ENCODE measurements around the gene MPZ. TPM values are rescaled to one million over a fixed set of nuclear protein-coding genes. Genes with fewer than 3 reads are reported as not detected.

MPZ gene
- total and polyA plus RNA-seq, 9 donors = 6.5 to 38.1 (median 14.8) TPM

DNA sequence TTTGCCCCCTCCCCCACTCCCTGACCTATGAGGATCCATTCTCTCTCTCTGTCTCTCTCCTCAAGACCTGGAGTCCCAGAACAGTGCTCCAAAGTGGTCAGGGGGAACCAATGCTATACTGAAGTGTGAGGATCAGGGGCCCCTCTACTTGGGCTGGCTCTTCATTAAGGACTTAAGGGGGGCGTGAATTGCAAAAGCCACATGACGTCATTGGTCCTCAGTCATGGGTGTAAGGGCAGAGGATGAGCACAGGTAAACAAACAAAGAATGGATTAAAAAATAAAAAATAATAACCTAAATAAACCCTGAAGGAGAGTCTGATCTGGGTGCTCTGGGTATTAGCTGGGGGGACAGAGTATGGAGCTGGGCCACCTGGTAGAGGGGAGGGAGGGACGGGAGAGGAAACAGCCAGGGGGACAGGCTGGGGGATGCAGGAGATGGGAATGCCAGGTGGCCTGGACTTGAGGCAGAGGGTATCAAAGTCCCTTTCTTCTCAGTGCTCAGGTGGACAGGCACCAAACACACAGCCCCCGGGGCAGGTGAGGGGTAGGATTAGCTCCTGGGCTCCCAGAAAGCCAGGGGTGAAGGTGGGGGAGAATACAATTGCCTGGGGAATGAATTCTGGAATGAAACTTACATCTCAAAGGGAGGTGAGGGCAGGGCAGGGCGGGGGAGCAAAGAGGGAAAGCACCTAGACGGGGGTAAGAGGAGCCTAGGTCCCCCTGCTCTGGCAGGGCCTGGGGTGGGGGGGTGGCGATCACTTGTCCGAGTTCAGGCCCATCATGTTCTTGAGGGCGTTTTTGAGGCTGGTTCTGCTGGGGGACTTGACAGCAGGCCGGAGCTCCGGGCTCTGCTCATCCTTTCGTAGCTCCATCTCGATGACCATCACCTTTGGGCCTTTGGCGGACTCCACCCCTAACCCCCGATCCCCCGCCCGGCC is 4.6 kb downstream of the MPZ start:
- WGBS (ENCODE audit: insufficient coverage) = 5% methylated on average over 12 of the region's 17 CpGs
- Histone ChIP-seq H3K27me3 (ENCODE audit: control insufficient read depth, insufficient read depth, low read length) (peaks cover 12% of the 10 kb centered on the region), H3K36me3 (ENCODE audit: control insufficient read depth, insufficient read depth, low read length) (no peaks in the 10 kb centered on the region), H3K4me3 (ENCODE audit: low read length) (peak overlapping the region; percentile 63), H3K4me1 (ENCODE audit: control insufficient read depth, insufficient read depth, low read length) (peaks cover 26% of the 10 kb centered on the region), H3K9me3 (replicated peaks; ENCODE audit: control insufficient read depth, low read depth, low read length) (no peaks in the 10 kb centered on the region), H3K27ac (ENCODE audit: low read length) (no peak overlapping the region)
- DNase-seq = no peak

DNA sequence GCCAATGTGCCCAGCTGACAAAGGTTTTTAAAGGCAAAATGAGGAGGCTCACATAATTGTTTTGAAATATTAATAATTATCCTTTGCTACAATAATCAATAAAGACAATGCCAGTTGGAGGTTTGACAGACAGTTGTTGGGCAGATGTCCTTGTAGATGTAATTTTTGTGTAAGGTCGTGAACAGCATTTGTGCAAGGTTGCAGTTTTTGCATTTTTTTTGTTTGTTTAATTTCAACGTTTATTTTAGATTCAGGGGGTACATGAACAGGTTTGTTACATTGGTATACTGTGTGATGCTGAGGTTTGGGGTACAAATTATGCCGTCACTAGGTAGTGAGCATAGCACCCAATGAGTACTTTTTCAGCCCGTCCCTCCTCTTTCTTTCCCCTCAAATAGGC is 9.3 kb downstream of the MPZ start:
- no peak for DNase-seq
- Histone ChIP-seq H3K4me3 (ENCODE audit: low read length) (no peak overlapping the region), H3K27ac (ENCODE audit: low read length) (no peak overlapping the region), H3K36me3 (ENCODE audit: control insufficient read depth, insufficient read depth, low read length) (no peaks in the 10 kb centered on the region), H3K9me3 (replicated peaks; ENCODE audit: control insufficient read depth, low read depth, low read length) (no peaks in the 10 kb centered on the region), H3K27me3 (ENCODE audit: control insufficient read depth, insufficient read depth, low read length) (no peaks in the 10 kb centered on the region), H3K4me1 (ENCODE audit: control insufficient read depth, insufficient read depth, low read length) (peaks cover 8% of the 10 kb centered on the region)
- WGBS (ENCODE audit: insufficient coverage) = 100% methylated on average over 1 of the region's 4 CpGs

DNA sequence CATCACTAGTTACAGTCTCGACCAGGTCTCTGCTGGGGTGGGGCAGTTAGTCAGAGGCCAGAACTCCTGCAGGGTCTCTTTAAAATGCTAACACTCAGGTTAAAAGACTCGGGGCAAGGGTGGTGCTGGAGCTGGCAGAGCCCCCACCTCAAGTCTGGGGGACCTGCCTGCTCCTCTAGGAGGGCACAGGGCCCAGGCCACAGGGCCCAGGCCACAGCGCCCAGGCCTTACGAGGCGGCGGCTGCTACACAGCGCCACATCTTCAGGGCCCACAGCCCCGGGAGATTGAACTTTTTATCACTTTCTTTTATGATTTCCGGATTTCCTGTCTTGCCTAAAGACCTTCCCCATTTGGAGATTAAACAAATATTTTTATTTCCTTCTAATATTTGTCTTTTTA is 10.4 kb downstream of the MPZ start:
- H3K27me3 ChIP-seq (ENCODE audit: control insufficient read depth, insufficient read depth, low read length) = no peaks in the 10 kb centered on the region
- no peaks in the 10 kb centered on the region for H3K36me3 ChIP-seq (ENCODE audit: control insufficient read depth, insufficient read depth, low read length)
- WGBS (ENCODE audit: insufficient coverage) = 56% methylated on average over 6 of the region's 9 CpGs
- no peak overlapping the region for H3K4me3 ChIP-seq (ENCODE audit: low read length)
- H3K9me3 ChIP-seq (replicated peaks; ENCODE audit: control insufficient read depth, low read depth, low read length) = no peaks in the 10 kb centered on the region
- H3K27ac ChIP-seq (ENCODE audit: low read length) = no peak overlapping the region
- no peak for DNase-seq
- H3K4me1 ChIP-seq (ENCODE audit: control insufficient read depth, insufficient read depth, low read length) = no peaks in the 10 kb centered on the region

DNA sequence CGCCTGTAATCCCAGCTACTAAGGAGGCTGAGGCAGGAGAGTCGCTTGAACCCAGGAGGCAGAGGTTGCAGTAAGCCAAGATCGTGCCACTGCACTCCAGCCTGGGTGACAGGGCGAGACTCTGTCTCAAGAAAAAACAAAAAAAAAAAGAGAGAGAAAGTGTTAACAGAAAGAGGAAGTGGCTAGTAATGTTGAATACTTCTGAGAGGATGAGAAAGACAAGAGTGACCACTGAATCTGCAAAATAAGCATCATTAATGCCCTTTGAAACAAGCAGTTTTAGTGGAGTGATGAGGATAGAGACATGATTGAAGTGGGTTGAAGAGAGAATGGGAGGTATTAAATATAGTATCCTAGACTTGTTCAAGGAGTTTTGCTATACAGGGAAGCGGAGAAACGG is 11.7 kb downstream of the MPZ start:
- DNase-seq = no peak
- H3K27ac ChIP-seq (ENCODE audit: low read length) = no peak overlapping the region
- H3K27me3 ChIP-seq (ENCODE audit: control insufficient read depth, insufficient read depth, low read length) = no peaks in the 10 kb centered on the region
- H3K9me3 ChIP-seq (replicated peaks; ENCODE audit: control insufficient read depth, low read depth, low read length) = no peaks in the 10 kb centered on the region
- H3K36me3 ChIP-seq (ENCODE audit: control insufficient read depth, insufficient read depth, low read length) = no peaks in the 10 kb centered on the region
- H3K4me3 ChIP-seq (ENCODE audit: low read length) = no peak overlapping the region
- 95% methylated on average over 5 of the region's 6 CpGs for WGBS (ENCODE audit: insufficient coverage)
- no peaks in the 10 kb centered on the region for H3K4me1 ChIP-seq (ENCODE audit: control insufficient read depth, insufficient read depth, low read length)

DNA sequence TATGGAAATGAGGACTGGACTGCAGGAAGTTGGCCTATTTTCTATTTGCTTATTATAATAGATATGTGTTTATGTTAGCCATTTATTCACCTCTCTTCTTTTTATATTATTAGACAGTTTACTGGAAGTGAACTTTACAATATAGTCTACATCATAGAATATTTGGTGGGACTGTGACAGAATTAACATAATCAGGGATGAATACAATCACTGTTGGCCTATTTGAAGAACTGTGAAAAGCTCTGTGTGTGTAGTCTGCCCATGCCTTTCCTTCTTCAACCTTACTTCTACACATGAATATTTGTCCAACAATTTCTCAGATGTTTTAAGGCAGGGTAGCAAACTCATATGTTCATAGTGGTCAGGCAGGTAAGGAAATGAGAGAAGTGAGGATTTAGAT is 12.4 kb downstream of the MPZ start:
- Histone ChIP-seq H3K4me3 (ENCODE audit: low read length) (no peak overlapping the region), H3K4me1 (ENCODE audit: control insufficient read depth, insufficient read depth, low read length) (no peaks in the 10 kb centered on the region), H3K27me3 (ENCODE audit: control insufficient read depth, insufficient read depth, low read length) (no peaks in the 10 kb centered on the region), H3K36me3 (ENCODE audit: control insufficient read depth, insufficient read depth, low read length) (no peaks in the 10 kb centered on the region), H3K27ac (ENCODE audit: low read length) (no peak overlapping the region), H3K9me3 (replicated peaks; ENCODE audit: control insufficient read depth, low read depth, low read length) (no peaks in the 10 kb centered on the region)
- no peak for DNase-seq

DNA sequence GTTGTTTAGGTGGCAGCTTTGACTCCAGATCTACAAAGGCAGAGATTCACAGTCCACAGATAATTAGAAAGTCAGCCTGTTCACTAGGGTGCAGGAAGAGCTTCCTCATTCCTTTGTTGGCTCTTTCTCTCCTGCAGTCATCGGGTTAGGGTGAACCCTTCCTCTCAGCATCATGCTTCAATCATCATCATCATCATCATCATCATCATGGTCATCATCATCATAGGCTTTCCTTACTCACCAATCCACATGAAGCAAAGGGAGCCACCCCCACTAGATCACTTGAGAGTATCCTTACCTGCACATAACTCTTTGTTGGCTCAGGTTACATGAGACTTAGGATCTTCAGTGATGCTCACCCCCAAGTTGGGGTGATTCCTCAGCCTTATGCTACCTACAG is 19.0 kb downstream of the MPZ start:
- Histone ChIP-seq H3K36me3 (ENCODE audit: control insufficient read depth, insufficient read depth, low read length) (no peaks in the 10 kb centered on the region), H3K9me3 (replicated peaks; ENCODE audit: control insufficient read depth, low read depth, low read length) (no peaks in the 10 kb centered on the region), H3K4me1 (ENCODE audit: control insufficient read depth, insufficient read depth, low read length) (no peaks in the 10 kb centered on the region), H3K4me3 (ENCODE audit: low read length) (no peak overlapping the region), H3K27me3 (ENCODE audit: control insufficient read depth, insufficient read depth, low read length) (no peaks in the 10 kb centered on the region), H3K27ac (ENCODE audit: low read length) (no peak overlapping the region)
- DNase-seq = no peak
- 92% methylated on average over 1 of the region's 1 CpG for WGBS (ENCODE audit: insufficient coverage)

DNA sequence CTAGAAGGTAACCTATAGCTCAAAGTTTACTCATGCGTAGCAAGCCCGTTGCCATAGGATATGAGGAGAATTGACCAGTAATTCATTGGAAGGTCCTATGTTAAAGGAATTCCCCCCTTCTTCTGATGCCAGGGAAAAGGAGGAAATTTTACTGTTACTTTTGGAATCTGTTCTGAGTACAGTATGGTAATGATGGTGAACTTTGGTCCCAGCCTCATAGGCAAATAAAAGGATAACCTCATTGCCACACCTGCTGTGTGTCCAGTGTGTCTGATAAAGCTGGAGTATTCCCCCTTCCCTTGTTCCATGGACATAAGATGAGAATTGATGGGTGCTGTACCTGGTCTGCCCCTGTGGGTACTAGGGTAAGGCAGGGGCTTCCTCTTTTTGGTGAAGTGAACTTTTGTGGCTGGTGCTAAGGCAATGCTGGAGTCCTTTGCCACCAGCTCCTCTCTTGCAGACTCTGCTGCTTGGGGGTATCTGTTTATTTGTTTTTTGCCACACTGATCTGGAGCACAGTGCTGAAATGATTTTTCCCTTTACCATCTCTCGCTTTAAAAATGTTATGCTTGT is 22.2 kb downstream of the MPZ start:
- no peak for DNase-seq
- Histone ChIP-seq H3K27me3 (ENCODE audit: control insufficient read depth, insufficient read depth, low read length) (no peaks in the 10 kb centered on the region), H3K4me3 (ENCODE audit: low read length) (no peak overlapping the region), H3K9me3 (replicated peaks; ENCODE audit: control insufficient read depth, low read depth, low read length) (no peaks in the 10 kb centered on the region), H3K4me1 (ENCODE audit: control insufficient read depth, insufficient read depth, low read length) (no peaks in the 10 kb centered on the region), H3K27ac (ENCODE audit: low read length) (no peak overlapping the region), H3K36me3 (ENCODE audit: control insufficient read depth, insufficient read depth, low read length) (no peaks in the 10 kb centered on the region)
- WGBS (ENCODE audit: insufficient coverage) = no CpG with 5 or more reads among the region's 3 CpGs

DNA sequence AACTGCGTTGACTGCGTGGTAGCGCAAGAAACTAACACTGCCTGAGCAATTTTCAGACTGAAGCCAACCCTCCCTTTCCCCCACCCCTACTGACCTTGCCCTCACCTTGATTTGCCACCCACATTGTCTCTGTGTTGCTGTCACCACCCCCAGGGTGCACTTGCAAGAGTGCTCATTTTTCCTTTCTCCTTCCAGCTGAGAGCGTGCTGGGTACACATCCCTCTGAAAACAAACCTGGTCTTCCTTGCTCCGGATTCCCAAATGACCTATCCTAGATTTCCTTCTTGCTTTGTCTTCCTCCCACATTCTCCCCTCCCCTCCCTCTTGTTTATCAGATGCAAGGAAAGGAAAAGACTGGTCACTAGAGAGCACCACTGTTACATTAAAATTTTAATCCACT is 24.2 kb downstream of the MPZ start:
- Histone ChIP-seq H3K4me1 (ENCODE audit: control insufficient read depth, insufficient read depth, low read length) (no peaks in the 10 kb centered on the region), H3K27ac (ENCODE audit: low read length) (no peak overlapping the region), H3K27me3 (ENCODE audit: control insufficient read depth, insufficient read depth, low read length) (no peaks in the 10 kb centered on the region), H3K36me3 (ENCODE audit: control insufficient read depth, insufficient read depth, low read length) (no peaks in the 10 kb centered on the region), H3K4me3 (ENCODE audit: low read length) (no peak overlapping the region), H3K9me3 (replicated peaks; ENCODE audit: control insufficient read depth, low read depth, low read length) (no peaks in the 10 kb centered on the region)
- WGBS (ENCODE audit: insufficient coverage) = 68% methylated on average over 4 of the region's 5 CpGs
- DNase-seq = no peak

DNA sequence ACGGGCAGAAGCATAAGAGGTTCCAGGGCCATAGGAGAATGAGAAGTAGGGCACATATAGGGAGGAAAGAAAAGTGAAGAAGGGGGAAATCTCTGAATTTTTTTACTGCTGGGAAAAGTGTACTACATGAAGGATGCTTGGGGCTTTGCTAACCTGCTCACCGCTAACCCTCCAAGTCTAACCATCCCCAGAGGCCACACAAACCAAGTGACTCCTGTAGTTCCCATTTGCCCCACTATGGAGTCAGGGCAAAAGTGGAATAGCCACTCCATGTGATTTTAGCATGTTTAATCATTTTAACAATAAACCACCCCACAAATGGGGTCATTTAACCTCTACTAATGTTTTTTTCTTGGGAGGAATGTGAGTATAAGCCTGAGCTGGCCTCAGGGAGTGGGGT is 24.7 kb downstream of the MPZ start:
- Histone ChIP-seq H3K4me3 (ENCODE audit: low read length) (no peak overlapping the region), H3K9me3 (replicated peaks; ENCODE audit: control insufficient read depth, low read depth, low read length) (no peaks in the 10 kb centered on the region), H3K4me1 (ENCODE audit: control insufficient read depth, insufficient read depth, low read length) (no peaks in the 10 kb centered on the region), H3K36me3 (ENCODE audit: control insufficient read depth, insufficient read depth, low read length) (no peaks in the 10 kb centered on the region), H3K27ac (ENCODE audit: low read length) (no peak overlapping the region), H3K27me3 (ENCODE audit: control insufficient read depth, insufficient read depth, low read length) (no peaks in the 10 kb centered on the region)
- WGBS (ENCODE audit: insufficient coverage) = 67% methylated on average over 1 of the region's 2 CpGs
- no peak for DNase-seq

DNA sequence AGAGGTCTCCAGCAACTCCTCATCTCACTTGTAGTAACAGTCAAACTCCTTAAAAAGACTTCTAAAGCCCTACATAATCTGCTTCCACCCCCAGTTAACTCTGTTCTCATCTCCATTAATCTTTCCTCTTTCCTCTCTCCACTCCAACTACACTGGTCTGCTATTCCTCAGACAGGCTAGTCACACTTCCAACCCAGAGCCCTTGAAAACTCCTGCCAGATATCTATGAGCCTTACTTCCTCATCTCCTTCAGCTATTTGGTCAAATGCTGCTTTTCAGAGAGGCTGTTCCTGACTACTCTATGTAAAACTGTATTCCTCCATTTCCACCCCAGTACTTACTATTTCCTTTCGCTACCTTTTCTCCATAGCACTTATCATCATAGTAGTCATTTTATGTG is 26.8 kb downstream of the MPZ start:
- Histone ChIP-seq H3K4me3 (ENCODE audit: low read length) (no peak overlapping the region), H3K4me1 (ENCODE audit: control insufficient read depth, insufficient read depth, low read length) (no peaks in the 10 kb centered on the region), H3K27me3 (ENCODE audit: control insufficient read depth, insufficient read depth, low read length) (no peaks in the 10 kb centered on the region), H3K9me3 (replicated peaks; ENCODE audit: control insufficient read depth, low read depth, low read length) (no peaks in the 10 kb centered on the region), H3K36me3 (ENCODE audit: control insufficient read depth, insufficient read depth, low read length) (no peaks in the 10 kb centered on the region), H3K27ac (ENCODE audit: low read length) (no peak overlapping the region)
- no CpG with 5 or more reads among the region's 1 CpG for WGBS (ENCODE audit: insufficient coverage)
- DNase-seq = no peak
